Bladder microvascular endothelial cell (primary cell): ENCODE results near the gene MGAM2. TPM values are rescaled to one million over a fixed set of nuclear protein-coding genes. Genes with fewer than 3 reads are reported as not detected.

Experiments
- total RNA-seq: library from RNA; depleted of rRNA; stranded (reverse); fragments of >200 nt; gene quantifications from 2 replicates; pipeline ENCODE4 v1.2.3, GENCODE V29; 2014

Gene MGAM2
- total RNA-seq, result not detected in 2 replicates

GRCh38 chr7:142111499-142111898 lies at the start of gene MGAM2:
TSS of gene MGAM2 (plus strand) at chr7:142111718. CDS start at chr7:142116874, 5,156 bp downstream.

DNA sequence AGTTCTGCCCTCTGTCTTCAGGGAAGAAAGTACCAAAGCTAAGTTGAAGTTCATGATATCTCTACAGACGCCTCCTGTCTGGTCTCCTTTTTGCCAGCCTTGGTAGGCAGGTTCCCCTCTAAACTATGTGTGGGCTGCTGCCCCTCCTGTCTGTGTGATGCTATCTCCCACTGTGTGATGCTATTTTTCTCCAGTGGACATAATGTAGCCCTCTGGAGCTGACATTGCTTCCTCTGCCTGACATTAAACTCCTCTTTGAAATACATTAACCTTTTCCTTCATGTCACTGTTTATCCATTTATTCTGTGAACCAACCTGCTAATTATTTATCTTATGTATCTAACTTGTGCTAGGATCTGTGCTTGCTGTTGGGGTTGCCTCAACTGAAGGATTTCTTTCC lies 146.4 kb downstream of the MGAM2 start, which contains the start of gene PRSS58:
Gene PRSS58, minus strand, starts transcription at position 101 of the 400 bp plus-strand sequence. CDS start 351 bp downstream, outside the sequence.

Other genes with a start within 250 kb of the MGAM2 start
- not detected in 2 replicates for gene OR9A4, start 195.3 kb upstream of the MGAM2 start, total RNA-seq
- not detected in 2 replicates for gene CLEC5A, start 164.7 kb upstream of the MGAM2 start, total RNA-seq
- gene TAS2R38, start 137.9 kb upstream of the MGAM2 start, total RNA-seq, result not detected in 2 replicates
- gene MGAM, start 115.8 kb upstream of the MGAM2 start, total RNA-seq, result under 0.01 TPM in 1 of 2 replicates, not detected in the other
- not detected in 2 replicates for gene PRSS58, start 146.3 kb downstream of the MGAM2 start, total RNA-seq